ENCODE data around the gene DIS3L2.

The DIS3L2 gene

GRCh38 chr2:232134939-232135338, 173.4 kb downstream of the DIS3L2 start:
- no peaks in the 10 kb centered on the region for H4K20me1 ChIP-seq (ENCODE audit: insufficient read depth, low read length)
- no peak overlapping the region for H3K4me2 ChIP-seq (ENCODE audit: low read length)
- no peak overlapping the region for H2AFZ ChIP-seq (ENCODE audit: low read length)
- H3K79me2 ChIP-seq (ENCODE audit: insufficient read depth, low read length) = no peaks in the 10 kb centered on the region
- H3K36me3 ChIP-seq (ENCODE audit: insufficient read depth, low read length) = no peaks in the 10 kb centered on the region
- H3K27ac ChIP-seq (ENCODE audit: low read depth, low read length, poor library complexity, severe bottlenecking) = no peak overlapping the region
- H3K4me3 ChIP-seq (ENCODE audit: low read depth, low read length, poor library complexity, severe bottlenecking) = no peak overlapping the region
- H3K9ac ChIP-seq (ENCODE audit: low read length) = no peak overlapping the region
- no peaks in the 10 kb centered on the region for H3K9me3 ChIP-seq (ENCODE audit: low read length)
- no peaks in the 10 kb centered on the region for H3K27me3 ChIP-seq (ENCODE audit: insufficient read depth, low read length)
- no peaks in the 10 kb centered on the region for H3F3A ChIP-seq (ENCODE audit: insufficient read depth, low read length)
- no peak for TF ChIP-seq CTCF (IDR thresholded peaks at IDR 0.05; ENCODE audit: low read length)
- TF ChIP-seq EZH2 (IDR thresholded peaks at IDR 0.05; ENCODE audit: borderline replicate concordance, low read length) = no peak
- peaks cover 29% of the 10 kb centered on the region for H3K4me1 ChIP-seq (ENCODE audit: insufficient read depth, low read length, severe bottlenecking)
- H3K9me2 ChIP-seq (ENCODE audit: low read depth, low read length) = no peaks in the 10 kb centered on the region

DNA sequence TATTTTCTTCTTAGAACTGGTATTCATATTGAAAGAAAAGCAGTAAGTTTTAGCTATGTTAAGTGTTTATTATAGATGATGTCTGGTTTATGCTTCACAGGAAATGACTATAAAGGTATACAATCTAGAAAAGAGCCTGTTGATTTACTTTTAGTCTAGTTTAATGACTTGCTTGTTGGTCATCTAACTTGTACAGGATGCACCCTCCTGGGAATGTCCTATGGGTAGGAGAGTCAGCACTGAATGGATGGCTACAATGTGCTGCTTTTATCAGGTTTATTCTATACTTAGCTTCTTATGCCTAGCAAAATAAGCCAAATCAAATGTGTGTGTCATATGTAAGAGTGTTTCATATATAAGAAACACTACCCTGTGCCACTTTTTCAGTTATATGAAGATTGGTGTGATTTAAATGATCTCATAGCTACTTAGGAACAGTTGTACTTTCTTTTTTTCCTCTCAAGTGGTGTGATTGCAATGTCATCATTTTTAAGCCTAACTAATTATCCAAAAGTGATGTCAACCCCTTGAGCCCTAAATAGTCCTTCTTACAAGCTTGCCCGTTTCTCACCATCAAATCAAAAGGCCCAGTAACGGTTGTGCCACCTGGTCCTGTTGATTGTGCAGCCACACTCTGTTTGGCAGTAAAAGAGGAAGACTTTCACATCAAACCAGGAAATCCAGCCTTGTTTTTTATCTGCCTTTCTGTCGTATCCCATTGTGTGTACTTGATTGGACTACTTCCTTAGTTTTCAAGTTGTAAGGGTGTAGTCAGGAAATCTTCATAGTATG, 176.0 kb downstream of the DIS3L2 start:
- Histone ChIP-seq H4K20me1 (ENCODE audit: insufficient read depth, low read length) (no peaks in the 10 kb centered on the region), H3K36me3 (ENCODE audit: insufficient read depth, low read length) (no peaks in the 10 kb centered on the region), H3K4me1 (ENCODE audit: insufficient read depth, low read length, severe bottlenecking) (peaks cover 29% of the 10 kb centered on the region), H3K27ac (ENCODE audit: low read depth, low read length, poor library complexity, severe bottlenecking) (peak overlapping the region; percentile 83), H2AFZ (ENCODE audit: low read length) (no peak overlapping the region), H3K9ac (ENCODE audit: low read length) (peak overlapping the region; percentile 8; the same call in 1 of the 2 replicates), H3K4me3 (ENCODE audit: low read depth, low read length, poor library complexity, severe bottlenecking) (no peak overlapping the region), H3K27me3 (ENCODE audit: insufficient read depth, low read length) (no peaks in the 10 kb centered on the region), H3K9me3 (ENCODE audit: low read length) (no peaks in the 10 kb centered on the region), H3F3A (ENCODE audit: insufficient read depth, low read length) (no peaks in the 10 kb centered on the region), H3K4me2 (ENCODE audit: low read length) (peak overlapping the region; percentile 37; the same call in 1 of the 2 replicates), H3K9me2 (ENCODE audit: low read depth, low read length) (no peaks in the 10 kb centered on the region), H3K79me2 (ENCODE audit: insufficient read depth, low read length) (no peaks in the 10 kb centered on the region)
- TF ChIP-seq CTCF (IDR thresholded peaks at IDR 0.05; ENCODE audit: low read length) (no peak), EZH2 (IDR thresholded peaks at IDR 0.05; ENCODE audit: borderline replicate concordance, low read length) (no peak)

DNA sequence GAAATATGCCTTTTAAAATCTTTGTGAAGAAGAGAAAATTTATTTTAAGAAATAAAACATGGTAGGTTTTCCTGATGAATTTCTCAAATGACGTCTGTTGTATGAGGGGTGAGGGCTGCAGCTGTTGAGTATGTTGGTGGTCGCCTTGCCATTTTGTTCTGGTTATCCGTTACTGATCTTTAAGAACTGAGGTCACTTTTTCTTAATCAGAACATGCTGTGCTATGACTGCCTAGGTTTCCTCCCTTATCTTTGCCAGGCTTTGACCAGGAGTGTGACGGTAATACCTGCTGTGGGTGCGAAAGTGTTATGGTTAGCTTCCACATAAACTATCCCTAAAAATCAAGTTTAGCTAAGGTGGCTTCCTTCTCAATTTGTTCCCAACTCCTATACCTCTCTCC, 176.9 kb downstream of the DIS3L2 start:
- H3K79me2 ChIP-seq (ENCODE audit: insufficient read depth, low read length) = no peaks in the 10 kb centered on the region
- peak overlapping the region; percentile 83 for H3K27ac ChIP-seq (ENCODE audit: low read depth, low read length, poor library complexity, severe bottlenecking)
- no peaks in the 10 kb centered on the region for H3F3A ChIP-seq (ENCODE audit: insufficient read depth, low read length)
- H3K27me3 ChIP-seq (ENCODE audit: insufficient read depth, low read length) = no peaks in the 10 kb centered on the region
- H2AFZ ChIP-seq (ENCODE audit: low read length) = no peak overlapping the region
- H3K4me2 ChIP-seq (ENCODE audit: low read length) = peak overlapping the region; percentile 7; the same call in 1 of the 2 replicates
- no peak overlapping the region for H3K4me3 ChIP-seq (ENCODE audit: low read depth, low read length, poor library complexity, severe bottlenecking)
- H3K4me1 ChIP-seq (ENCODE audit: insufficient read depth, low read length, severe bottlenecking) = peaks cover 29% of the 10 kb centered on the region
- TF ChIP-seq CTCF (IDR thresholded peaks at IDR 0.05; ENCODE audit: low read length) (no peak), EZH2 (IDR thresholded peaks at IDR 0.05; ENCODE audit: borderline replicate concordance, low read length) (no peak)
- no peaks in the 10 kb centered on the region for H3K9me3 ChIP-seq (ENCODE audit: low read length)
- H3K9ac ChIP-seq (ENCODE audit: low read length) = no peak overlapping the region
- H4K20me1 ChIP-seq (ENCODE audit: insufficient read depth, low read length) = no peaks in the 10 kb centered on the region
- H3K9me2 ChIP-seq (ENCODE audit: low read depth, low read length) = no peaks in the 10 kb centered on the region
- no peaks in the 10 kb centered on the region for H3K36me3 ChIP-seq (ENCODE audit: insufficient read depth, low read length)

Data from OCI-LY1 (cell line).